Suprapubic skin (tissue), 4 donors: ENCODE data around the gene SP9. TPM values are rescaled to one million over a fixed set of nuclear protein-coding genes. Genes with fewer than 3 reads are reported as not detected.

Experiments used
- DNase-seq, 2 donors: peaks; one replicate each; pipeline ENCODE4 v3.0.0-alpha.2; 2019; ENCODE audit warnings: low spot score in 2 of 2
- H3K27ac ChIP-seq: fragments of 200-600 bp; sonication (generic); one replicate; pipeline ENCODE4 v1.5.1; 2019
- H3K27me3 ChIP-seq: fragments of 200-600 bp; sonication (generic); one replicate; pipeline ENCODE4 v1.5.1; 2019
- H3K36me3 ChIP-seq: fragments of 200-600 bp; sonication (generic); one replicate; pipeline ENCODE4 v1.5.1; 2019
- H3K4me1 ChIP-seq: fragments of 200-600 bp; sonication (generic); one replicate; pipeline ENCODE4 v1.5.1; 2019
- H3K4me3 ChIP-seq: fragments of 200-600 bp; sonication (generic); one replicate; pipeline ENCODE4 v1.5.1; 2019; ENCODE audit warnings: mild to moderate bottlenecking
- H3K9me3 ChIP-seq: fragments of 200-600 bp; sonication (generic); one replicate; pipeline ENCODE4 v1.5.1; 2019
- CTCF ChIP-seq, 2 donors: fragments of 200-600 bp in 1 of 2; fragments of 450-650 bp in 1 of 2; sonication (generic) in 1 of 2; IDR thresholded peaks; one replicate each; pipeline ENCODE4 v1.5.1; 2016 to 2019; ENCODE audit warnings: antibody characterized with exemption in 2 of 2, mild to moderate bottlenecking in 1 of 2, moderate library complexity in 1 of 2
- EP300 ChIP-seq: sonication (generic); formaldehyde crosslinking; IDR thresholded peaks from one replicate; pipeline ENCODE4 v1.6.1; 2017; ENCODE audit warnings: antibody characterized with exemption
- POLR2A ChIP-seq, 2 donors: fragments of 450-650 bp; IDR thresholded peaks; one replicate each; pipeline ENCODE4 v1.6.1; 2017; ENCODE audit warnings: antibody characterized with exemption in 2 of 2, mild to moderate bottlenecking in 2 of 2, moderate library complexity in 2 of 2
- POLR2AphosphoS5 ChIP-seq, 3 donors: sonication (generic); formaldehyde crosslinking; IDR thresholded peaks; one replicate each; pipeline ENCODE4 v1.6.1; 2017; ENCODE audit warnings: antibody characterized with exemption in 3 of 3
- WGBS: methylation state at CpG from one replicate; pipeline ENCODE4 v1.1.5; 2018; 5-methylcytosine and 5-hydroxymethylcytosine counted together
- total RNA-seq, 4 donors: library from RNA; depleted of rRNA; stranded (reverse); fragments of >200 nt; gene quantifications; one replicate each; pipeline ENCODE4 v1.1.0, GENCODE V29; 2016

The SP9 gene
- total RNA-seq, 4 donors from 2014 or later, result 0.23 to 1.8 (median 0.44) TPM

GRCh38 chr2:174334278-174334715, 457 bp upstream of the SP9 start:
- peaks cover 52% of the 10 kb centered on the region for H3K4me1 ChIP-seq
- no peaks in the 10 kb centered on the region for H3K9me3 ChIP-seq
- peak in 1 of 2 donors; percentile 73 for DNase-seq
- no peak for TF ChIP-seq EP300
- no peak for TF ChIP-seq POLR2AphosphoS5 (IDR thresholded peaks at IDR 0.05)
- TF ChIP-seq POLR2A (IDR thresholded peaks at IDR 0.05), result no peak
- no peak for TF ChIP-seq CTCF (IDR thresholded peaks at IDR 0.05)
- H3K27ac ChIP-seq, result no peak overlapping the region
- peaks cover 99% of the 10 kb centered on the region for H3K27me3 ChIP-seq
- WGBS, result 27% methylated on average over 11 of the region's 11 CpGs
- peak overlapping the region; percentile 53 for H3K4me3 ChIP-seq
- no peaks in the 10 kb centered on the region for H3K36me3 ChIP-seq

- DNase-seq, result peak in 1 of 2 donors; percentile 68
- Histone ChIP-seq H3K4me1 (peaks cover 57% of the 10 kb centered on the region), H3K36me3 (no peaks in the 10 kb centered on the region), H3K9me3 (no peaks in the 10 kb centered on the region), H3K27me3 (peaks cover 99% of the 10 kb centered on the region), H3K27ac (peak overlapping the region; percentile 65), H3K4me3 (peak overlapping the region; percentile 53)
- 4% methylated on average over 28 of the region's 47 CpGs for WGBS
- TF ChIP-seq POLR2AphosphoS5 (IDR thresholded peaks at IDR 0.05), result no peak
Observed at GRCh38 chr2:174335254-174335987, 667 bp downstream of the SP9 start.

- Histone ChIP-seq H3K36me3 (no peaks in the 10 kb centered on the region), H3K4me1 (peaks cover 63% of the 10 kb centered on the region), H3K4me3 (peak overlapping the region; percentile 53), H3K27ac (peak overlapping the region; percentile 65), H3K27me3 (peaks cover 99% of the 10 kb centered on the region), H3K9me3 (no peaks in the 10 kb centered on the region)
- WGBS, result 1% methylated on average over 31 of the region's 54 CpGs
- DNase-seq, result peak in 1 of 2 donors; percentile 69
- TF ChIP-seq POLR2A (IDR thresholded peaks at IDR 0.05) (no peak), CTCF (IDR thresholded peaks at IDR 0.05) (no peak), POLR2AphosphoS5 (IDR thresholded peaks at IDR 0.05) (no peak), EP300 (no peak)
Observed at GRCh38 chr2:174335988-174336500, 1.3 kb downstream of the SP9 start.

- Histone ChIP-seq H3K4me1 (peaks cover 70% of the 10 kb centered on the region), H3K27ac (peak overlapping the region; percentile 65), H3K27me3 (peaks cover 98% of the 10 kb centered on the region), H3K36me3 (no peaks in the 10 kb centered on the region), H3K9me3 (no peaks in the 10 kb centered on the region), H3K4me3 (peak overlapping the region; percentile 53)
- no peak for DNase-seq
- no peak for TF ChIP-seq CTCF (IDR thresholded peaks at IDR 0.05)
- TF ChIP-seq POLR2AphosphoS5 (IDR thresholded peaks at IDR 0.05), result no peak
- no peak for TF ChIP-seq EP300
- no peak for TF ChIP-seq POLR2A (IDR thresholded peaks at IDR 0.05)
- WGBS, result 2% methylated on average over 48 of the region's 102 CpGs
Observed at GRCh38 chr2:174336501-174337336, 2.0 kb downstream of the SP9 start.

GRCh38 chr2:174337337-174338146, 2.8 kb downstream of the SP9 start:
- H3K27ac ChIP-seq, result peak overlapping the region; percentile 54
- peaks cover 78% of the 10 kb centered on the region for H3K4me1 ChIP-seq
- 5% methylated on average over 30 of the region's 74 CpGs for WGBS
- H3K27me3 ChIP-seq, result peaks cover 98% of the 10 kb centered on the region
- TF ChIP-seq POLR2AphosphoS5 (IDR thresholded peaks at IDR 0.05), result no peak
- TF ChIP-seq EP300, result no peak
- no peak for TF ChIP-seq POLR2A (IDR thresholded peaks at IDR 0.05)
- TF ChIP-seq CTCF (IDR thresholded peaks at IDR 0.05), result no peak
- no peak for DNase-seq
- no peaks in the 10 kb centered on the region for H3K9me3 ChIP-seq
- H3K36me3 ChIP-seq, result no peaks in the 10 kb centered on the region
- H3K4me3 ChIP-seq, result peak overlapping the region; percentile 53
